T-helper 9 cell (primary cell): Measurements from ENCODE around the gene HTR2B.
"Not testable (repeated sequence)": the region's sequence is repeated elsewhere in the genome, so short reads cannot be mapped to it uniquely, and the experiment has no call there.

Experiments
- DNase-seq: peaks from one replicate; pipeline ENCODE4 v3.0.0-alpha.2; 2020

HTR2B gene

DNA sequence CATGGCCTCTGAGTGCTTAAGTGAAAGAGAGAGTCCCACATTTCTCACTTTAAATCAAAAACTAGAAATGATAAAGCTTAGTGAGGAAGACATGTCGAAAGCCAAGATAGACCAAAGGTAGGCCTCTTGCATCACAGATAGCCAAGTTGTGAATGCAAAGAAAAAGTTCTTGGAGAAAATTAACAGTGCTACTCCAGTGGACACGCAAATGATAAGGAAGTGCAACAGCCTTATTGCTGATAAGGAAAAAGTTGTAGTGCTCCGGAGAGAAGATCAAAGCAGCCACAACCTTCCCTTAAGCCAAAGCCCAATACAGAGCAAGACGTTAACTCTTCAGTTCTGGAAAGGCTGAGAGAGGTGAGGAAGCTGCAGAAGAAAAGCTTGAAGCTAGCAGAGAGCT lies 36.1 kb downstream of the HTR2B start:
- DNase-seq = no peak

DNA sequence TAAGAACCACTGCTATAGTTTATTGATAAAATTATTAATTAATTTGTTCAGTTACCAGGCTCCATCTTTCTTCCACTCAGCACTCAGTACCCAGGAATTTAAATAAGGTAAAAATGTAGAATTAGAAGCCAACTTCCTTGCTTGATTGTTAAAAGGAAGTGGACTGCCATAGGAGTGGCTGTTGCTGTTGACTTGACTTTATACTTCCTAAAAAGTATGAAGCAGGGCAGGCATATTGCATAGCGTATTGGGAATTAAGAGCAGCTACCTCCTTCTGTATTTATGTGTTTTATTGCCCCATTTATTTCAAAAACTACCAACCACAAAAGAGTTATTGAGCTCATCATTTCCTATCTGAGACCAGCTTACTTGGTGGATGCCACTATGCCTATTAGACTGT lies 40.3 kb downstream of the HTR2B start:
- no peak for DNase-seq

DNA sequence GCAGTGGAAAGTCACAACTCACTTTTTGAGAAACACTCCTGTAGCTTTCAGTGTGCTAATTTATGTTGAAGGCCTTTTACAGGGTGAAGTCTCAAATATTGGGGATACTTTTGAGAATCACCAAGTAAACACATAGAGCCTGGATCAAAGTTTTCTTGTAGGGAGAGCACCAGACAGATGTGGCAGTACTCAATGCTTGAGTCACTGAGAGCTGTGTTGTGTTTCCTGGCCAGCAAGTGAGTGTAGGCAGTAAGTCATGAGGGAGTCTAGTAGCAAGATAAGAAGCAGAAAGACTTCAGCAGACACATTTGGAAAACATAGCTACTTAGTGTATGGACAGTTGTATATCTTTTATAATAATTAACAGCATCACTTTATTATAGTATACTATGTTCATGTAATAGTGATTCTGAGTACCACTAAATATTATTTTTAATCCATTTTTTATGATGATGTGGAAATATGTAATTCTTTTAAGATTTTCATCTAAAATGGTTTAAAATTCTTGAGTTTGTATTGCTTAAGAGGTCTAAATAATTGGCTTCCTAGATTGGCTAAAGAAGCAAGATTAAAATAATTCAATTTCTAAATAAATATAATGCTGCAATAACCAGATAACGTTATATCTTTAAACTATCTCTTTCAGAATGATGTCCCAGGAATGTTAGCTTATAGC lies 55.3 kb downstream of the HTR2B start:
- DNase-seq = no peak

DNA sequence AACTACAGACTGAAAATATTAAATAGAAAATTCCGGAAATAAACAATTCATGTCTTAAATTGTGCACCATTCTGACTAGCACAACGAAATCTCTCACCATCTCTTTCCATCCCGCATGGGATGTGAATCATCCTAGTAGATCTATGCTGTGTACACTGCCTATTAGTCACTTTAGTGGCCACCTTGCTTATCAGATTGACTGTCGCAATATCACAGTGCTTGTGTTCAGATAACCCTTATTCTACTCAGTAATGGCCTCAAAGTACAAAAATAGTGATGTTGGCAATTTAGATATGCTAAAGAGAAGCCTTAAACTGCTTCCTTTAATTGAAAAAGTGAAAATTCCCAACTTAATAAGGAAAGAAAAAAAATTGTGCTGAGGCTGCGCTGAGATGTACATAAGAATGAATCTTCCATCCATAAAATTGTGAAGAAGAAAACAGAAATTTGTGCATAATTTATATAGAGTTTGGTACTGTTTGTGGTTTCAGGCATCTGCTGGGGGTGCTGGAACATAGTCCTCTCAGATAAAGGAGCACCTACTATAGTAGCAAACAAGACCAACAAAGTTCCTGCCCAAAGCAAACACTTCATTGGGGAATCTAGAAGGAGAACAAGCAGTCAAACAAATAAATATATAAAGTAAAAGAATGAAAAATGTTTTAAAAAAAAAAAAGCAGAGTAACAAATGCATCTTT lies 56.2 kb downstream of the HTR2B start:
- DNase-seq = no peak

DNA sequence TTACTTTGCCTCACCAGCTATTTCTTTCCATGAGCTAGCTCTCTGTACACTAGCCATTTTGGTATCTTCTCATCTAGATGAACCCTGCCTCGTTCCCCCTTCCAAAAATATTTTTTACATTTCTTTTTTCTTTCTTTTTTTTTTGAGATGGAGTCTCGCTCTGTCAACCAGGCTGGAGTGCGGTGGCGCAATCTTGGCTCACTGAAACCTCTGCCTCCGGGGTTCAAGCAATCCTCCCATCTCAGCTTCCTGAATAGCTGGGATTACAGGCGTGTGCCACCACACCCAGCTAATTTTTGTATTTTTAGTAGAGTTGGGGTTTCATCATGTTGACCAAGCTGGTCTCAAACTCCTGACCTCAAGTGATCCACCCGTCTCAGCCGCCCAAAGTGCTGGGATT lies 57.3 kb downstream of the HTR2B start:
- DNase-seq = not testable (repeated sequence)

DNA sequence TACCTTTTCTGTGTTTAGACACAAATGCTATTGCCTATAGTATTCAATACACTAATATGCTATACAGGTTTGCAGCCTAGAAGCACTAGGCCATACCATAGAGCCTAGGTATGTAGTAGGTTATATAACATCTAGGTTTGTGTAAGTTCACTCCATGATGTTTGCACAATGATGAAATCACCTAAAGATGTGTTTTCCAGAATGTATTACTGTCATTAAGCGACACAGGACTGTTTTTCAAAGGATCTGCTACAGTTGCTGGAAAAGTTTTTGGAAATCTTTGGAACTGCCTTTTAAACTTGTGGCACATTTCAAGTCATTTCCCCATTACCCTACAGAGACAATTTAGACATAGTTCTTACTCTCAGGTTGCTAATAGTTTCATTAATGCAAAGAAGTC lies 58.9 kb downstream of the HTR2B start:
- no peak for DNase-seq

DNA sequence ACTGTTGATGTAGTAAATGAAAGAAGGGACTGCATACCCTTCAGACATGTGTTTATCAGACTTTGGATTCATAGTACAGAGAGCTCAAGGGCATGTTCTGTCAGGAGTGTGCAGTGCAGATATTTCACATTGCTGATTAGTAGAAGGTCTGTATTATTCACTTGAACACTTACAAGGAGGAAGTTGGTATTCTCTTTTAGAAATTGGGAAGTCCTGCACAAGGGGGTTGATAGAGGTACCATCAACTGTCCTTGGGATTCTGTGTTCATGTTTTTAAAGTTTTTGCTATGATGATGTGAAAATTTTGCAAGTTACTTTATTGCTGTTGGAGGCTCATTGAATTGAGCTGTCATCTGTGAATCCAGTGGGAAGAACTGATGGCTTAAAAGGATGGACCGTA lies 61.5 kb downstream of the HTR2B start:
- no peak for DNase-seq

DNA sequence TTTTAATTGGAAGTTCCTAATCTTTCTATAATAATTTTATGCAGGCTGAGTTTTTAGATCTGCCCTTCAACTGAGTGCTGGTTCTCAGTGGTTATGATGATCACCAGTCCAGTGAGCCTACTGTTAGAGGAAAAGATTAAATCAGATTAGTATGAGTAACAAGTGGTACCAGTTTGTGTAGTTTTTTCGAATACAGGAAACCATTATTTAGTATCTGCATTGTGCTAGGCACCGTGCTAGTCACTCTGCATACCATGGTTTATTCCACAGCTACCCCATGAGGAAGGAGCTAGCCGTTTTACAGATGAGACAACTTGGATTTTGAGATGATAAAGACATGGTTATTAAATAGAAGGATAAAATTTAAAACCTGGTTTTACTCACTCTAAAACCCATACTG lies 62.1 kb downstream of the HTR2B start:
- DNase-seq = no peak

DNA sequence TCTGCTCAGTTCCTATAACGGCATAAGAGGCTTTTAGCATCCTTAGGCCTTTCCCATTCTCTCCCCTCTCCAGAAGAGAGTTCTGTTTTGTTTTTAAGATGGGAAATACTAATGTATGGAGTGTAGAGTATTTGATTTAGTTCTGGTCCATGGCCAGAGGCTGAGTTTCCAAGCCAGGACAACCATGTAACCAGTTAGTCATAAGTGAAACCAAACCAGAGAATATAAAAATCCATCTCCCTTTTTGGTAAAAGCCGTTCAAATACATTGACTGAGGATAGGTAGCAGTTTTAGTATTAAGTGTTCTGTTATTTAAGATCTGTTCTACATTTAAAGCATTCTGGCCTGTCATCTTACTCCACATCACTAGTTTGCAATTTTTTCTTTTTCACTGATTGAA lies 65.1 kb downstream of the HTR2B start:
- DNase-seq = no peak

DNA sequence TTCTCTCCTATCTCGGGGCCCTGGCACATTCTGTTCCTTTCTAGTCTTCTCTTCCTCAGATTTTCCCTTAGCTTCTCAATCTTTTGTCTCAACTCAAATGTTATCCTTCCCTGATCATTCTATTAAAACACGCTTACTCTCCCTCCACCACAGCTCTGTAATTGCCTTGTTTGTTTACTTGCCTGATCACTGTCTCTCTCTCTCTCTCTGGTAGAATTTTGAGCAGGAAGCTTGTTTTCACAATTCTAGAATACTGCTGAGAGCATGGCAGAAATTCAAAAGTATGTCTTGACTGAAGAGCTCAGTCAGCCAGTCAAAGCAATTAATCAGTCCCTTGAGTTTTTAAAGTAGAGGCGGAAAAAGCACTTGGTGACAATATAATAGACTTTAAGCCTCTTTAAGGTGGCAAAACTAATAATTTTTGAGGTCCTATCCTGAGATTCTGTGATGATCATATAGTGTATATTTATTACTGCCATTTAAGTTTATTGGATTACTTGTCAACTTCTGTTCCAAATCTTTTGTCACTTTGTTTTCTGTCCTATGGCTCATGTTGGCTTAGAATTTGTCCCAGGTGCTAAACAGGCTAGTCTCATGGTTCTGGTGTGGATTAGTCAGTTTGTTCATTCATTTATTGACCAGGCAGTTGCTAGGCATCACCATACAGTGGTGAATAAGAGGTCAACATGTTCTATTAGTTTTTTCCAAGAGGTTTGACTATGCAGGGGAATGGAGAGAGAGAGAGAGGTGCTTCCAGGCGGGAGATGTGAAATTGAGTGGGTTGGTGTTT lies 65.9 kb downstream of the HTR2B start:
- no peak for DNase-seq
